Tibial nerve (tissue), 4 donors: ENCODE measurements around the gene QSOX1. TPM values are rescaled to one million over a fixed set of nuclear protein-coding genes. Genes with fewer than 3 reads are reported as not detected.
"Not testable (repeated sequence)": the region's sequence is repeated elsewhere in the genome, so short reads cannot be mapped to it uniquely, and the experiment has no call there.

ENCODE experiments used
- DNase-seq, 2 donors: peaks; one replicate each; pipeline ENCODE4 v3.0.0-alpha.2; 2019; ENCODE audit warnings: low spot score in 2 of 2
- H3K27ac ChIP-seq, 4 donors: fragments of 200-600 bp; sonication (generic) in 3 of 4; one replicate each; pipeline ENCODE4 v1.5.1; 2017 to 2019; ENCODE audit warnings: mild to moderate bottlenecking in 1 of 4
- H3K27me3 ChIP-seq, 2 donors: fragments of 200-600 bp; sonication (generic) in 1 of 2; one replicate each; pipeline versions ENCODE4 v1.5.1 to v1.6.0; 2017 to 2019
- H3K36me3 ChIP-seq, 3 donors: fragments of 200-600 bp; sonication (generic); one replicate each; pipeline ENCODE4 v1.5.1; 2018 to 2019
- H3K4me1 ChIP-seq, 4 donors: fragments of 200-600 bp; sonication (generic) in 3 of 4; one replicate each; pipeline ENCODE4 v1.5.1; 2017 to 2019
- H3K4me3 ChIP-seq, 4 donors: fragments of 200-600 bp; sonication (generic) in 3 of 4; one replicate each; pipeline ENCODE4 v1.5.1; 2017 to 2019; ENCODE audit warnings: mild to moderate bottlenecking in 1 of 4, moderate library complexity in 1 of 4
- H3K9me3 ChIP-seq, 4 donors: fragments of 200-600 bp; sonication (generic) in 3 of 4; one replicate each; pipeline ENCODE4 v1.5.1; 2017 to 2019
- EP300 ChIP-seq, 2 donors: sonication (generic); formaldehyde crosslinking; IDR thresholded peaks; one replicate each; pipeline ENCODE4 v1.6.1; 2017; ENCODE audit warnings: antibody characterized with exemption in 2 of 2, mild to moderate bottlenecking in 1 of 2
- POLR2A ChIP-seq, 2 donors: fragments of 450-650 bp; IDR thresholded peaks; one replicate each; pipeline ENCODE4 v1.6.1; 2017; ENCODE audit warnings: antibody characterized with exemption in 2 of 2, mild to moderate bottlenecking in 2 of 2, moderate library complexity in 2 of 2
- WGBS, 2 donors: methylation state at CpG; one replicate each; pipeline ENCODE4 v1.1.5; 2018; 5-methylcytosine and 5-hydroxymethylcytosine counted together
- total RNA-seq, 4 donors: library from RNA; depleted of rRNA; stranded (reverse); fragments of >200 nt; gene quantifications; one replicate each; pipeline ENCODE4 v1.1.0, GENCODE V29; 2016
- TF ChIP-seq, protein P1 (sequence below), 5 experiments: fragments of 200-600 bp in 3 of 5; fragments of 450-650 bp in 2 of 5; sonication (generic) in 3 of 5; IDR thresholded peaks; one replicate each; pipeline ENCODE4 v1.5.1; 2016 to 2019; ENCODE audit warnings: antibody characterized with exemption in 5 of 5, mild to moderate bottlenecking in 3 of 5, moderate library complexity in 2 of 5

The QSOX1 gene
- total RNA-seq, 4 donors from 2014 or later, result 41.0 to 55.5 (median 50.7) TPM

DNA sequence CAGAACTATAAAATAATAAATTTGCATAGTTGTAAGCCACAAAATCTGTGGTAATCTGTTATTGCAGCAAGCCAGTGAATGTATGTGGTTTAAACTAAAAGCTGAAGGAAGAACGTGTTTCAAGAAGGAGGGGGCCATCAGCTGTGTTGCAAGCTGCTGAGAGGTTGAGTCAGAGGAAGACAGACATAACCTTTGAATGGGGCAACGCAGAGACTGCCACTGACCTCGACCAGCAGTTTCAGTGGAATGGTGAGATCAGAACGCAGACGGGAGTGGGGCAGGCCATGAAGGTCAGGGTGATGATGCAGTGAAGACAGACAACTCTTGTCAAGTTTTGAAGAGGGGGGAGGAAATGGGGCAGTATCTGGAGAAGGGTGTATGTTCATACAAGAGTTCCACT, 23.2 kb upstream of the QSOX1 start:
- no peak overlapping the region for H3K4me3 ChIP-seq
- H3K4me1 ChIP-seq, result no peaks in the 10 kb centered on the region
- H3K36me3 ChIP-seq, result no peaks in the 10 kb centered on the region
- H3K27ac ChIP-seq, result no peak overlapping the region
- WGBS, 2 donors, result 18 to 36% methylated on average over 5 of the region's 5 CpGs
- DNase-seq, result no peak
- no peaks in the 10 kb centered on the region for H3K27me3 ChIP-seq
- no peaks in the 10 kb centered on the region for H3K9me3 ChIP-seq
- TF ChIP-seq EP300 (IDR thresholded peaks at IDR 0.05) (no peak), POLR2A (IDR thresholded peaks at IDR 0.05) (no peak)

DNA sequence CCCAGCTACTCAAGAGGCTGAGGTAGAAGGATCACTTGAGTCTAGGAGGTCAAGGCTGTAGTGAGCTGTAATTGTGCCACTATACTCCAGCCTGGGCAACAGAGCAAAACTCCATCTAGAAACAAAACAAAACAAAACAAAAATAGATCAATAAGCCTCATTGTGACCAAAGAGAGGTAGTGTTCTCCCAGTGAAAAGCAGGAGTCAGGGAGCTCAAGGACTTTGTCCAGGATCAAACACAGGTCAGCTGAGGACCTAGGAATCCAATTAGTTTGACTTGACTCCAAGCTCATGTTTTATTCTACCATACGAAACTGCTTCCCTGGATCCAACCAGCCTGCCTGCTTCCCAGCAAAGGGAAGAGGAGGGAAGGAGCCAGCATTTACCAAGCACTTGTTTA, 21.5 kb upstream of the QSOX1 start:
- TF ChIP-seq, protein P1, sequence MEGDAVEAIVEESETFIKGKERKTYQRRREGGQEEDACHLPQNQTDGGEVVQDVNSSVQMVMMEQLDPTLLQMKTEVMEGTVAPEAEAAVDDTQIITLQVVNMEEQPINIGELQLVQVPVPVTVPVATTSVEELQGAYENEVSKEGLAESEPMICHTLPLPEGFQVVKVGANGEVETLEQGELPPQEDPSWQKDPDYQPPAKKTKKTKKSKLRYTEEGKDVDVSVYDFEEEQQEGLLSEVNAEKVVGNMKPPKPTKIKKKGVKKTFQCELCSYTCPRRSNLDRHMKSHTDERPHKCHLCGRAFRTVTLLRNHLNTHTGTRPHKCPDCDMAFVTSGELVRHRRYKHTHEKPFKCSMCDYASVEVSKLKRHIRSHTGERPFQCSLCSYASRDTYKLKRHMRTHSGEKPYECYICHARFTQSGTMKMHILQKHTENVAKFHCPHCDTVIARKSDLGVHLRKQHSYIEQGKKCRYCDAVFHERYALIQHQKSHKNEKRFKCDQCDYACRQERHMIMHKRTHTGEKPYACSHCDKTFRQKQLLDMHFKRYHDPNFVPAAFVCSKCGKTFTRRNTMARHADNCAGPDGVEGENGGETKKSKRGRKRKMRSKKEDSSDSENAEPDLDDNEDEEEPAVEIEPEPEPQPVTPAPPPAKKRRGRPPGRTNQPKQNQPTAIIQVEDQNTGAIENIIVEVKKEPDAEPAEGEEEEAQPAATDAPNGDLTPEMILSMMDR (IDR thresholded peaks at IDR 0.05), result no peak
- TF ChIP-seq POLR2A (IDR thresholded peaks at IDR 0.05) (no peak), EP300 (IDR thresholded peaks at IDR 0.05) (no peak)
- Histone ChIP-seq H3K36me3 (no peaks in the 10 kb centered on the region), H3K4me3 (no peak overlapping the region), H3K4me1 (no peaks in the 10 kb centered on the region), H3K9me3 (no peaks in the 10 kb centered on the region), H3K27me3 (no peaks in the 10 kb centered on the region), H3K27ac (no peak overlapping the region)
- 52 to 62% methylated on average over 1 of the region's 1 CpG for WGBS, 2 donors
- no peak for DNase-seq

DNA sequence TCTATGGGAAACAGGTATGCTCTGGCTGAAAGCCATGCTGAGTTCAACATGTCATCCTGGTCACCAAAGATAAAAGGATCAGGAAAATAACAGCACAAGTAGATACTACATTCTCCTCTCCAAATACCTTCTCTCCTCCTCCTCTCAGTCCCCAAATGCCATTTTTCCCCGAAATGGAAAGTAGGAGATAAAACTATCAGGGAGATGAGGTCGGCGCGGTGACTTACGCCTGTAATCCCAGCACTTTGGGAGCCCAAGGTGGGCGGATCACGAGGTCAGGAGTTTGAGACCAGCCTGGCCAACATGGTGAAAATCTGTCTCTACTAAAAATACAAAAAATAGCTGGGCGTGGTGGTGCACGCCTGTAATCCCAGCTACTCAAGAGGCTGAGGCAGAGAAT, 21.0 kb upstream of the QSOX1 start:
- not testable (repeated sequence) for H3K27me3 ChIP-seq, H3K4me1 ChIP-seq, H3K27ac ChIP-seq, DNase-seq, H3K9me3 ChIP-seq, H3K4me3 ChIP-seq, H3K36me3 ChIP-seq
- WGBS, 2 donors, result 84 to 86% methylated on average over 9 of the region's 9 CpGs

DNA sequence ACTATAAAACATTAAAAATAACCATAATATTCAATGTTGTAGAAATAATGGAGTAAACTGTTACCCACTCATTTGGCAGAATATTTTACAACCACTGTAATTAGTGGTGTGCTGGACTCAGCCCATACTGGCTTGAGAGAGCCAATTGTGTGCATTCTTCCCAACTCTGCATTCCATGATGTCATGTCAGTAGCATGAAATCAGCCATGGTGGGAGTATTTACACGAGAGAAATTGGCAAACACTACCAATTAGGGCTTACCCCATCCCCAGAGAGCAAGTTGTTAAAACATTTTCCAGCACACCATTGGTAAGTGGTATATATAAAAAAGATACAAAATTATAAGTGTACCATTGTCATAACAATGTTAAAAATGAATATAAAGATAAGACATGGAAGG, 19.1 kb upstream of the QSOX1 start:
- H3K36me3 ChIP-seq, result no peaks in the 10 kb centered on the region
- 15 to 21% methylated on average over 1 of the region's 1 CpG for WGBS, 2 donors
- TF ChIP-seq POLR2A (IDR thresholded peaks at IDR 0.05) (no peak), EP300 (IDR thresholded peaks at IDR 0.05) (no peak)
- TF ChIP-seq, protein P1 (IDR thresholded peaks at IDR 0.05), result no peak
- H3K4me1 ChIP-seq, result no peaks in the 10 kb centered on the region
- H3K27me3 ChIP-seq, result no peaks in the 10 kb centered on the region
- no peak for DNase-seq
- H3K4me3 ChIP-seq, result no peak overlapping the region
- no peaks in the 10 kb centered on the region for H3K9me3 ChIP-seq
- H3K27ac ChIP-seq, result no peak overlapping the region

DNA sequence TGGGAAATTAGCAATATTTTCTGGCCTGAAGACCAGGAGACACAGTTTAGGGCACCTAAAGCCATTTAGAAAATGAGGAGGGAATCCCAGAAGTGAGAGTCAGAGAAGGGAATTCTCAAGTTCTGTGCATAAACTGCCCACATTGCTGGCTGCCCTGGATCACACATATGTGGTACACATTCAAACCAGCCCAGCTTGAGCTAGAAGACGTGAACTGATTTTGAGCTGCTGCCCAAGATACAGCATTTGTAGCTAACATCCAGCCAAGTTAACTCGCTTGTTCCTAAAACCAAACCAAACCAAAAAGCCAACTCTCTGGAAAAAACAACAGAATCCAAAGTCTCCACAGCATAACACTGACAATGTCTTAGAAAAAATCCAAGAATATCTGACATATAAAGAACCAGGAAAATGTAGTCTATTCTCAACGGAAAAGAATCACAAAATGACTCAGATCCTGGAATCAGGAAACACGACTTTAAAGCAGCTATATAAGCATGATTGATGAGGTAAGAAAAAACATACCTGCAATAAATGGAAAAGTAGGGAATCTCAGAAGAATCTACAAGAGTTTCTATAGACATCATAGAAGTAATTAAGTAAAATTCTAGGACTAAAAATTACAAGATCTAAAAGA, 18.2 kb upstream of the QSOX1 start:
- Histone ChIP-seq H3K27me3 (no peaks in the 10 kb centered on the region), H3K4me1 (no peaks in the 10 kb centered on the region), H3K27ac (no peak overlapping the region), H3K9me3 (no peaks in the 10 kb centered on the region), H3K36me3 (no peaks in the 10 kb centered on the region), H3K4me3 (no peak overlapping the region)
- TF ChIP-seq EP300 (IDR thresholded peaks at IDR 0.05) (no peak), POLR2A (IDR thresholded peaks at IDR 0.05) (no peak)
- TF ChIP-seq, protein P1 (IDR thresholded peaks at IDR 0.05), result no peak
- no peak for DNase-seq
- 73 to 79% methylated on average over 4 of the region's 4 CpGs for WGBS, 2 donors

DNA sequence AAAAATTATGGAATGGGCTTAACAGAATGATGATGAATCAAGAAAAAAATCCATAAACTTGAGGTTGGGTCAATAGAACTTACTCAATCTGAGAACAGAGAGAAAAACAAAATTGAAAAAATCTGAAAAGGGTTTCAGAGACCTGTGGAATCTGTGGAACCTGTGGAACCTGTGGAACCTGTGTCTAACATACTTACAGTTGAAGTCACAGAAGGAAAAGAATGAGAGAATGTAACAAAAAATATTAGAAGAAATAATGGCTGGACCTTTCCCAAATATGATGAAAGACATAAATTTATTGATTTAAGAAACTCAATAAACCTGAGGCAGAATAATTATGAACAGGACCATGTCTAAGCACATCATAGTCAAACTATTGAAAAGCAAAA, 17.7 kb upstream of the QSOX1 start:
- Histone ChIP-seq H3K9me3 (no peaks in the 10 kb centered on the region), H3K27ac (no peak overlapping the region), H3K4me3 (no peak overlapping the region), H3K36me3 (no peaks in the 10 kb centered on the region), H3K27me3 (no peaks in the 10 kb centered on the region), H3K4me1 (no peaks in the 10 kb centered on the region)
- TF ChIP-seq POLR2A (IDR thresholded peaks at IDR 0.05) (no peak), EP300 (IDR thresholded peaks at IDR 0.05) (no peak)
- TF ChIP-seq, protein P1 (IDR thresholded peaks at IDR 0.05), result no peak
- DNase-seq, result no peak
